OCI-LY3 (cell line): ENCODE data around the gene MACROD1.

Experiments
- H2AFZ ChIP-seq: fragments of 200-600, 300-600 bp; shearing (Covaris generic); 2 replicates; pipeline ENCODE4 v1.6.0; 2014; ENCODE audit warnings: antibody characterized with exemption, low read depth, low read length
- H3K27ac ChIP-seq: fragments of 200-600, 300-600 bp; sonication (generic); 2 replicates; pipeline ENCODE4 v1.5.1; 2014; ENCODE audit warnings: mild to moderate bottlenecking, low read length, moderate library complexity, mixed read lengths
- H3K27me3 ChIP-seq: fragments of 200-600, 300-600 bp; sonication (generic); 2 replicates; pipeline ENCODE4 v1.6.1; 2014; ENCODE audit warnings: low read depth, low read length, mixed read lengths
- H3K36me3 ChIP-seq: fragments of 200-600, 300-600 bp; sonication (generic); replicated peaks from 2 replicates; pipeline ENCODE3; 2014; ENCODE audit warnings: low read depth, low read length, mixed read lengths
- H3K4me1 ChIP-seq: fragments of 300-600, 200-600 bp; sonication (generic); 2 replicates; pipeline ENCODE4 v1.6.1; 2014; ENCODE audit warnings: low read length, mixed read lengths
- H3K4me2 ChIP-seq: fragments of 200-600, 300-600 bp; sonication (generic); 2 replicates; pipeline ENCODE4 v1.6.1; 2014; ENCODE audit warnings: low read length, mixed read lengths
- H3K4me3 ChIP-seq: fragments of 300-600, 200-600 bp; sonication (generic); 2 replicates; pipeline ENCODE4 v1.5.1; 2014; ENCODE audit warnings: antibody characterized with exemption, mild to moderate bottlenecking, low read length, moderate library complexity
- H3K79me2 ChIP-seq: fragments of 300-600, 200-600 bp; shearing (Covaris generic); 2 replicates; pipeline ENCODE4 v1.6.1; 2014; ENCODE audit warnings: mild to moderate bottlenecking, low read length, mixed read lengths
- H3K9ac ChIP-seq: fragments of 300-600, 200-600 bp; shearing (Covaris generic); 2 replicates; pipeline ENCODE4 v1.6.0; 2014; ENCODE audit warnings: mild to moderate bottlenecking, low read length, moderate library complexity
- H3K9me3 ChIP-seq: fragments of 200-600, 300-600 bp; shearing (Covaris generic); 2 replicates; pipeline ENCODE4 v1.6.1; 2014; ENCODE audit warnings: low read length, mixed read lengths; ENCODE audit not compliant: insufficient read depth
- H4K20me1 ChIP-seq: fragments of 200-600, 300-600 bp; sonication (generic); 2 replicates; pipeline ENCODE4 v1.6.1; 2016; ENCODE audit warnings: low read length, mixed read lengths; ENCODE audit not compliant: insufficient read depth
- EZH2phosphoT487 ChIP-seq: fragments of 200-600 bp; shearing (Covaris generic); IDR thresholded peaks from 2 replicates; pipeline ENCODE4 v1.6.1; 2018; ENCODE audit warnings: antibody characterized with exemption, mixed run types, low read depth
- TF ChIP-seq, protein P1 (sequence below): fragments of 200-600, 300-600 bp; sonication (generic); IDR thresholded peaks from 2 replicates; pipeline ENCODE4 v1.5.1; 2014; ENCODE audit warnings: antibody characterized with exemption, low read length, low read depth

The MACROD1 gene

GRCh38 chr11:64034411-64034811, 131.5 kb downstream of the MACROD1 start:
- TF ChIP-seq, protein P1, sequence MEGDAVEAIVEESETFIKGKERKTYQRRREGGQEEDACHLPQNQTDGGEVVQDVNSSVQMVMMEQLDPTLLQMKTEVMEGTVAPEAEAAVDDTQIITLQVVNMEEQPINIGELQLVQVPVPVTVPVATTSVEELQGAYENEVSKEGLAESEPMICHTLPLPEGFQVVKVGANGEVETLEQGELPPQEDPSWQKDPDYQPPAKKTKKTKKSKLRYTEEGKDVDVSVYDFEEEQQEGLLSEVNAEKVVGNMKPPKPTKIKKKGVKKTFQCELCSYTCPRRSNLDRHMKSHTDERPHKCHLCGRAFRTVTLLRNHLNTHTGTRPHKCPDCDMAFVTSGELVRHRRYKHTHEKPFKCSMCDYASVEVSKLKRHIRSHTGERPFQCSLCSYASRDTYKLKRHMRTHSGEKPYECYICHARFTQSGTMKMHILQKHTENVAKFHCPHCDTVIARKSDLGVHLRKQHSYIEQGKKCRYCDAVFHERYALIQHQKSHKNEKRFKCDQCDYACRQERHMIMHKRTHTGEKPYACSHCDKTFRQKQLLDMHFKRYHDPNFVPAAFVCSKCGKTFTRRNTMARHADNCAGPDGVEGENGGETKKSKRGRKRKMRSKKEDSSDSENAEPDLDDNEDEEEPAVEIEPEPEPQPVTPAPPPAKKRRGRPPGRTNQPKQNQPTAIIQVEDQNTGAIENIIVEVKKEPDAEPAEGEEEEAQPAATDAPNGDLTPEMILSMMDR: no peak
- TF ChIP-seq EZH2phosphoT487: no peak
- Histone ChIP-seq H3K9ac (no peak overlapping the region), H2AFZ (no peak overlapping the region), H3K4me2 (no peak overlapping the region), H3K4me1 (no peaks in the 10 kb centered on the region), H3K36me3 (no peaks in the 10 kb centered on the region), H3K79me2 (no peaks in the 10 kb centered on the region), H3K27me3 (peaks cover 9% of the 10 kb centered on the region; the same call in 1 of the 2 replicates), H3K9me3 (no peaks in the 10 kb centered on the region), H3K27ac (no peak overlapping the region), H3K4me3 (no peak overlapping the region), H4K20me1 (no peaks in the 10 kb centered on the region)

DNA sequence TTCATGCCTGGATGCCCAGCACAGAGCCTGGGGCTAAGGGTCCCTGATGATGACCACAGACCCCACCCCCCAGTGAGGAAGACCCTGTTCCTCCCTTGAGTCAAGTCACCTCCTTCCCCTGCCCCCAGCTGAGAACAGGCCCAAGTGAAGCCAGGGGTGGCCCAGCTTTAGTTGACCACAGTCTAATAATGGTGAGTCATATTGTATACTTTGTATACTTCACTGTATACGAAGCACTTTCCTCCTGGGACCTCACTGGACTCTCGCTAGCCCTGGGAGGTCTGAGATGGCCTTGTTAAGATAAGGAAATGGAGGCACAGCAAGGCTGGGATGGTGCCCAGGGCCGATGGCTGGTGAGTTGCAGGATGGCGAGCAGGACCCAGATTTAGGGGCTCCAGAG, 133.9 kb downstream of the MACROD1 start:
- no peak overlapping the region for H3K9ac ChIP-seq
- H3K27ac ChIP-seq: no peak overlapping the region
- H3K79me2 ChIP-seq: no peaks in the 10 kb centered on the region
- H3K9me3 ChIP-seq: no peaks in the 10 kb centered on the region
- peaks cover 24% of the 10 kb centered on the region for H3K27me3 ChIP-seq
- no peaks in the 10 kb centered on the region for H3K4me1 ChIP-seq
- TF ChIP-seq, protein P1: no peak
- no peak for TF ChIP-seq EZH2phosphoT487
- H3K4me2 ChIP-seq: no peak overlapping the region
- no peaks in the 10 kb centered on the region for H3K36me3 ChIP-seq
- no peak overlapping the region for H3K4me3 ChIP-seq
- no peaks in the 10 kb centered on the region for H4K20me1 ChIP-seq
- no peak overlapping the region for H2AFZ ChIP-seq

DNA sequence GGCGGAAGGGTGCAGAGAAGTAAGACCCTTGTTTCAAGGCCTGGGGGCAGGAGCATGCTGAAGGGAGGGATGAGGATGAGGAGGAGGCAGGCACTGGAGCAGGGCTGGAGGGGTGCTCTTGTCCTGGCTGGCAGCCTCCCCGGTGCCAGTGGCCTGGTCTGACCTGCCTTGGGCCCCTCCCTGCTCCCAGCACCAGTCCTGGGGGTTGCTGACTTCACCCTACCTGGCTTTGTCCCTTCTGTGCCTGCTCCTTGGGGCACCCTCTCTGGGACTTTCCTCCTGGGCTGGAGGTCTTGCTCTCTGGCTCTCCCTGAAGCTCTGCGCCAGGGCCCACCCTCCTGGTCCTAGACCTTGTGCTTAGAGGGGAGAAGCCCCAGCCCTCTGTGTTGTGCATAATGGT, 134.9 kb downstream of the MACROD1 start:
- H3K9ac ChIP-seq: no peak overlapping the region
- no peaks in the 10 kb centered on the region for H3K4me1 ChIP-seq
- no peaks in the 10 kb centered on the region for H3K79me2 ChIP-seq
- H2AFZ ChIP-seq: no peak overlapping the region
- H3K27ac ChIP-seq: no peak overlapping the region
- no peaks in the 10 kb centered on the region for H4K20me1 ChIP-seq
- H3K4me3 ChIP-seq: no peak overlapping the region
- TF ChIP-seq, protein P1: no peak
- no peak for TF ChIP-seq EZH2phosphoT487
- no peaks in the 10 kb centered on the region for H3K9me3 ChIP-seq
- peaks cover 30% of the 10 kb centered on the region for H3K27me3 ChIP-seq
- no peak overlapping the region for H3K4me2 ChIP-seq
- H3K36me3 ChIP-seq: no peaks in the 10 kb centered on the region

DNA sequence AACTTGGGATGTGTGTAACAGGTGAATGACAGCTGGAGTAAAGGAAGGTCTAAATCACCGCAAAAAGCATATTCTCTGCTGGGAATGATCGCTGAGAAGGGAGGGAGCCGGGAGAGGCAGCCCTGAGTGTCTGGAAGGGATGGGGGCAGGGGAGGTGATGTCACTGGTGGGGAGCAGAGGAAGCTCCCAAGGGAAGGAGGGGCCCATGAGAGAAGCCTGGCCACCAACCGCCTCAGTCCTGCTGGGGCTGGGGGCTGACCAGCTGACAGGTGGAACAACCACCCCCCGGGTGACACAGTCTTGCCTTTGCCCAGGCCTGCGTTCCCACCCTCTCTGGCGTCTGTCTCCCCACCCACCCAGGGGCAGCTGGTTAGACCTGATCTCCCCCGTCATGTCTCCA, 136.1 kb downstream of the MACROD1 start:
- no peak overlapping the region for H2AFZ ChIP-seq
- no peaks in the 10 kb centered on the region for H3K79me2 ChIP-seq
- H3K36me3 ChIP-seq: no peaks in the 10 kb centered on the region
- no peak overlapping the region for H3K4me2 ChIP-seq
- no peaks in the 10 kb centered on the region for H4K20me1 ChIP-seq
- H3K4me1 ChIP-seq: no peaks in the 10 kb centered on the region
- no peak overlapping the region for H3K9ac ChIP-seq
- no peak overlapping the region for H3K4me3 ChIP-seq
- H3K27me3 ChIP-seq: peaks cover 30% of the 10 kb centered on the region
- TF ChIP-seq, protein P1: no peak
- TF ChIP-seq EZH2phosphoT487: no peak
- H3K9me3 ChIP-seq: no peaks in the 10 kb centered on the region
- no peak overlapping the region for H3K27ac ChIP-seq
